ENCODE data around the gene ZSWIM5. TPM values are rescaled to one million over a fixed set of nuclear protein-coding genes. Genes with fewer than 3 reads are reported as not detected.

Gene ZSWIM5
- total and polyA plus RNA-seq, 2 donors (not counting 1 experiment from before 2014, with no cell fraction given) = 0.36 to 1.7 TPM

GRCh38 chr1:45005761-45006160, 200.6 kb downstream of the ZSWIM5 start:
- Histone ChIP-seq H3K4me1 (ENCODE audit: control insufficient read depth in 2 of 2, insufficient read depth in 2 of 2, low read length in 2 of 2) (peaks cover 12 to 14% of the 10 kb centered on the region in 2 donors), H3K9ac (ENCODE audit: low read length) (no peak overlapping the region), H3K4me2 (replicated peaks; ENCODE audit: low read depth, low read length, poor library complexity, severe bottlenecking) (no peak overlapping the region), H3K27me3 (replicated peaks in 1 of 4; ENCODE audit: control extremely low read depth in 1 of 4, control insufficient read depth in 3 of 4, insufficient read depth in 4 of 4, low read length in 3 of 4) (no peaks in the 10 kb centered on the region), H3K4me3 (ENCODE audit: control extremely low read depth in 1 of 5, extremely low read depth in 1 of 5, insufficient read depth in 1 of 5, low read depth in 2 of 5, low read length in 4 of 5) (no peak overlapping the region), H3K9me3 (ENCODE audit: control extremely low read depth in 1 of 3, control insufficient read depth in 2 of 3, insufficient read depth in 1 of 3, low read length in 2 of 3) (no peaks in the 10 kb centered on the region), H4K20me1 (ENCODE audit: control insufficient read depth, insufficient read depth, low read length, poor library complexity, severe bottlenecking) (peaks cover 10% of the 10 kb centered on the region), H3K27ac (ENCODE audit: low read length in 2 of 2) (no peak overlapping the region), H3K36me3 (replicated peaks in 1 of 2; ENCODE audit: control extremely low read depth in 1 of 2, control insufficient read depth in 1 of 2, extremely low read depth in 1 of 2, insufficient read depth in 2 of 2, low read length in 1 of 2) (peaks cover 2 to 80% of the 10 kb centered on the region in 2 experiments), H2AFZ (ENCODE audit: insufficient read depth, low read depth, low read length, poor library complexity, severe bottlenecking) (no peak overlapping the region), H3K79me2 (ENCODE audit: control insufficient read depth, insufficient read depth, low read length) (peaks cover 18% of the 10 kb centered on the region)
- intact Hi-C loops (cut with micrococcal nuclease) = no loop called here
- POLR2A ChIA-PET = no interaction called here
- H3K4me1 Mint-ChIP-seq = peaks cover 13% of the 10 kb centered on the region
- H3K9me3 Mint-ChIP-seq (ENCODE audit: insufficient read depth) = no peaks in the 10 kb centered on the region
- WGBS (ENCODE audit: insufficient coverage) = 100% methylated on average over 6 of the region's 6 CpGs
- CTCF ChIA-PET = interaction anchor here (1.1 to 1.9 kb wide), 3 partner anchors 9 to 212 kb away, joined by 4 to 6 read pairs (median 5); no protein-coding TSS in a partner anchor
- no peak overlapping the region for H3K27ac Mint-ChIP-seq
- no peak for TF ChIP-seq CTCF (IDR thresholded peaks at IDR 0.05)
- no peak for TF ChIP-seq EZH2 (IDR thresholded peaks at IDR 0.05; ENCODE audit: borderline replicate concordance, insufficient read depth, low read depth, low read length, poor library complexity, severe bottlenecking)
- ATAC-seq (ENCODE audit: low read depth) = no peak
- H3K27me3 Mint-ChIP-seq = no peaks in the 10 kb centered on the region
- H3K4me3 Mint-ChIP-seq = no peak overlapping the region
- no peak for DNase-seq

GRCh38 chr1:45004281-45004920, 202.0 kb downstream of the ZSWIM5 start:
- ATAC-seq (ENCODE audit: low read depth) (no peak), DNase-seq (no peak)
- peaks cover 4% of the 10 kb centered on the region for H3K4me1 Mint-ChIP-seq
- Histone ChIP-seq H3K27me3 (replicated peaks in 1 of 4; ENCODE audit: control extremely low read depth in 1 of 4, control insufficient read depth in 3 of 4, insufficient read depth in 4 of 4, low read length in 3 of 4) (no peaks in the 10 kb centered on the region), H3K27ac (ENCODE audit: low read length in 2 of 2) (no peak overlapping the region), H3K9ac (ENCODE audit: low read length) (no peak overlapping the region), H4K20me1 (ENCODE audit: control insufficient read depth, insufficient read depth, low read length, poor library complexity, severe bottlenecking) (peaks cover 2% of the 10 kb centered on the region), H3K9me3 (ENCODE audit: control extremely low read depth in 1 of 3, control insufficient read depth in 2 of 3, insufficient read depth in 1 of 3, low read length in 2 of 3) (no peaks in the 10 kb centered on the region), H3K36me3 (replicated peaks in 1 of 2; ENCODE audit: control extremely low read depth in 1 of 2, control insufficient read depth in 1 of 2, extremely low read depth in 1 of 2, insufficient read depth in 2 of 2, low read length in 1 of 2) (peaks cover 2 to 74% of the 10 kb centered on the region in 2 experiments), H3K4me2 (replicated peaks; ENCODE audit: low read depth, low read length, poor library complexity, severe bottlenecking) (no peak overlapping the region), H3K4me3 (ENCODE audit: control extremely low read depth in 1 of 5, extremely low read depth in 1 of 5, insufficient read depth in 1 of 5, low read depth in 2 of 5, low read length in 4 of 5) (no peak overlapping the region), H3K79me2 (ENCODE audit: control insufficient read depth, insufficient read depth, low read length) (peaks cover 6% of the 10 kb centered on the region), H3K4me1 (ENCODE audit: control insufficient read depth in 2 of 2, insufficient read depth in 2 of 2, low read length in 2 of 2) (peaks cover 0 to 2% of the 10 kb centered on the region in 2 donors), H2AFZ (ENCODE audit: insufficient read depth, low read depth, low read length, poor library complexity, severe bottlenecking) (no peak overlapping the region)
- intact Hi-C loops (cut with micrococcal nuclease) = no loop called here
- ChIA-PET POLR2A (interaction anchor here (0.5 kb wide), 1 partner anchor 161 kb away, joined by 3 read pairs; no protein-coding TSS in a partner anchor), CTCF (interaction anchor here (1.7 kb wide), 1 partner anchor 10 kb away, joined by 6 read pairs; no protein-coding TSS in a partner anchor)
- no peak overlapping the region for H3K27ac Mint-ChIP-seq
- no peaks in the 10 kb centered on the region for H3K27me3 Mint-ChIP-seq
- no peak for TF ChIP-seq CTCF (IDR thresholded peaks at IDR 0.05)
- no peak for TF ChIP-seq EZH2 (IDR thresholded peaks at IDR 0.05; ENCODE audit: borderline replicate concordance, insufficient read depth, low read depth, low read length, poor library complexity, severe bottlenecking)
- H3K4me3 Mint-ChIP-seq = no peak overlapping the region
- 100% methylated on average over 1 of the region's 7 CpGs for WGBS (ENCODE audit: insufficient coverage)
- H3K9me3 Mint-ChIP-seq (ENCODE audit: insufficient read depth) = no peaks in the 10 kb centered on the region
